Measurements from ENCODE around the gene EME2. TPM values are rescaled to one million over a fixed set of nuclear protein-coding genes. Genes with fewer than 3 reads are reported as not detected.

EME2 gene
- total RNA-seq, 1 experiment from 2014 or later = 63.6 TPM

DNA sequence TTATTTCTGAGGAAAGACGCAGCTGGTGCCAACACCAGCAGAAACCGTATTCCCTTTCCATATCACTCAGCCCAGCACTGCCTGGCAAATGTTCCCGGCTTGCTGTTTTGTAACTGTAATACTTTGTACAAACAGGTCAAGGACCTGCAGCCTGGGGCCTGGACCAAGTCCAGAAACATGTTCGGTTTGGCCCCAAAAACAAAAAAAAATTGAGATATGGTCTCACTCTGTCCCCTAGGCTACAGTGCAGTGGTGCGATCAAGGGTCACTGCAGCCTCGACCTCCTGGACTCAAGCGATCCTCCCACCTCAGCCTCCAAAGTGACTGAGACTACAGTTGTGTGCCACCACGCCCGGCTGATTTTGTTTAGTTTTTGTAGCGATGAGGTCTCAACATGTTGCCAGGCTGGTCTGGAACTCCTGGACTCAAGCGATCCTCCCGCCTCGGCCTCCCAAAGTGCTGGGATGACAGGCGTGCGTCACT is 52.8 kb downstream of the EME2 start:
- Mint-ChIP-seq H3K4me1 (peaks cover 11 to 18% of the 10 kb centered on the region in 2 experiments), H3K9me3 (no peaks in the 10 kb centered on the region; a peak in 1 of 5 replicates), H3K27ac (no peak overlapping the region), H3K27me3 (ENCODE audit: low read depth) (peaks cover 4% of the 10 kb centered on the region; the same call in 1 of the 2 replicates), H3K4me3 (peak overlapping the region; percentile 61 to 80), H3K36me3 (ENCODE audit: insufficient read depth in 1 of 3, low read depth in 3 of 3) (peaks cover 0 to 4% (median 0%) of the 10 kb centered on the region in 3 experiments; a peak in 3 of 7 replicates)
- H4K20me1 ChIP-seq (ENCODE audit: control insufficient read depth, insufficient read depth, insufficient read length) = no peaks in the 10 kb centered on the region
- no peak overlapping the region for H3K18ac ChIP-seq (ENCODE audit: insufficient read length, low read depth, low read length)
- H3K79me1 ChIP-seq (ENCODE audit: insufficient read depth, low read depth, low read length, poor library complexity, severe bottlenecking) = peaks cover 10% of the 10 kb centered on the region
- TF ChIP-seq, protein P1, sequence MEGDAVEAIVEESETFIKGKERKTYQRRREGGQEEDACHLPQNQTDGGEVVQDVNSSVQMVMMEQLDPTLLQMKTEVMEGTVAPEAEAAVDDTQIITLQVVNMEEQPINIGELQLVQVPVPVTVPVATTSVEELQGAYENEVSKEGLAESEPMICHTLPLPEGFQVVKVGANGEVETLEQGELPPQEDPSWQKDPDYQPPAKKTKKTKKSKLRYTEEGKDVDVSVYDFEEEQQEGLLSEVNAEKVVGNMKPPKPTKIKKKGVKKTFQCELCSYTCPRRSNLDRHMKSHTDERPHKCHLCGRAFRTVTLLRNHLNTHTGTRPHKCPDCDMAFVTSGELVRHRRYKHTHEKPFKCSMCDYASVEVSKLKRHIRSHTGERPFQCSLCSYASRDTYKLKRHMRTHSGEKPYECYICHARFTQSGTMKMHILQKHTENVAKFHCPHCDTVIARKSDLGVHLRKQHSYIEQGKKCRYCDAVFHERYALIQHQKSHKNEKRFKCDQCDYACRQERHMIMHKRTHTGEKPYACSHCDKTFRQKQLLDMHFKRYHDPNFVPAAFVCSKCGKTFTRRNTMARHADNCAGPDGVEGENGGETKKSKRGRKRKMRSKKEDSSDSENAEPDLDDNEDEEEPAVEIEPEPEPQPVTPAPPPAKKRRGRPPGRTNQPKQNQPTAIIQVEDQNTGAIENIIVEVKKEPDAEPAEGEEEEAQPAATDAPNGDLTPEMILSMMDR (conservative IDR thresholded peaks at IDR 0.05) = no peak
- H3K56ac ChIP-seq (ENCODE audit: insufficient read length, low read depth, low read length) = no peak overlapping the region
- no peak overlapping the region for H2BK15ac ChIP-seq (ENCODE audit: low read depth, low read length)
- peaks cover 2% of the 10 kb centered on the region; the same call in 1 of the 2 replicates for H3K4me1 ChIP-seq (ENCODE audit: insufficient read depth, low read length)
- H2AK5ac ChIP-seq (ENCODE audit: insufficient read length, low read length) = no peak overlapping the region
- no peak overlapping the region for H4K8ac ChIP-seq (replicated peaks; ENCODE audit: insufficient read length, low read depth, low read length)
- H3K27ac ChIP-seq (ENCODE audit: insufficient read length, low read depth, low read length) = no peak overlapping the region
- H3K14ac ChIP-seq (ENCODE audit: insufficient read depth, low read length) = no peak overlapping the region
- H2BK120ac ChIP-seq (ENCODE audit: low read depth, low read length, poor library complexity, severe bottlenecking) = no peak overlapping the region
- H3K4me2 ChIP-seq (ENCODE audit: insufficient read depth, insufficient read length, low read length) = peak overlapping the region; percentile 65
- peaks cover 10% of the 10 kb centered on the region for H3K23me2 ChIP-seq (ENCODE audit: insufficient read length, low read depth, low read length, poor library complexity, severe bottlenecking)
- no peaks in the 10 kb centered on the region for H3K27me3 ChIP-seq (ENCODE audit: insufficient read depth, low read length)
- no peak overlapping the region for H4K5ac ChIP-seq (ENCODE audit: insufficient read length, low read depth, low read length)
- no peak overlapping the region for H3K23ac ChIP-seq (ENCODE audit: insufficient read length, low read depth, low read length)
- H4K91ac ChIP-seq (ENCODE audit: insufficient read length, low read depth, low read length) = no peak overlapping the region
- no peak overlapping the region for H3K9ac ChIP-seq (ENCODE audit: extremely low read depth, insufficient read length, low read length)
- no peak for DNase-seq
- no peaks in the 10 kb centered on the region for H3K9me3 ChIP-seq (ENCODE audit: control insufficient read depth, low read depth, low read length)
- H3K4ac ChIP-seq (ENCODE audit: low read depth, low read length) = no peak overlapping the region
- H2BK20ac ChIP-seq (ENCODE audit: low read depth, low read length, poor library complexity, severe bottlenecking) = no peak overlapping the region
- H2BK12ac ChIP-seq (ENCODE audit: insufficient read length, low read depth, low read length) = no peak overlapping the region
- WGBS (ENCODE audit: extremely low coverage, insufficient read length, low lambda C conversion rate) = no CpG with 5 or more reads among the region's 15 CpGs
- no peak overlapping the region for H2BK5ac ChIP-seq (ENCODE audit: insufficient read length, low read length)
- no peak overlapping the region for H3T11ph ChIP-seq (ENCODE audit: low read length)
- H2AFZ ChIP-seq (ENCODE audit: low read length) = no peak overlapping the region
- peaks cover 4% of the 10 kb centered on the region; the same call in 1 of the 2 replicates for H3K79me2 ChIP-seq (ENCODE audit: insufficient read depth, low read length)

Small RNA genes lying within 50 kb of the gene (microRNA-seq; reads per million reads assigned to microRNA genes)
- 0.58 reads per million for gene MIR3177 (ENCODE audit: borderline microRNAs expressed)

Other genes starting within 250 kb of the EME2 start
- not detected in 2 replicates for gene TMEM204, start 239.1 kb upstream of the EME2 start, total RNA-seq (2021)
- 21.3 and 24.0 TPM in 2 replicates for gene IFT140, start 160.7 kb upstream of the EME2 start, total RNA-seq (2021)
- 39.2 and 46.2 TPM in 2 replicates for gene CRAMP1, start 160.4 kb upstream of the EME2 start, total RNA-seq (2021)
- 200 and 206 TPM in 2 replicates for gene JPT2, start 94.5 kb upstream of the EME2 start, total RNA-seq (2021)
- gene MAPK8IP3, start 66.6 kb upstream of the EME2 start, total RNA-seq (2021) = 49.4 and 51.3 TPM in 2 replicates
- gene NME3, start 1.3 kb upstream of the EME2 start, total RNA-seq (2021) = 76.9 and 81.9 TPM in 2 replicates
- gene MRPS34, start 324 bp downstream of the EME2 start, total RNA-seq (2021) = 199 and 205 TPM in 2 replicates
- gene SPSB3, start 9.8 kb downstream of the EME2 start, total RNA-seq (2021) = 19.9 and 20.0 TPM in 2 replicates
- gene NUBP2, start 10.2 kb downstream of the EME2 start, total RNA-seq (2021) = 67.7 and 69.4 TPM in 2 replicates
- not detected in 2 replicates for gene IGFALS, start 20.9 kb downstream of the EME2 start, total RNA-seq (2021)
- gene HAGH, start 54.0 kb downstream of the EME2 start, total RNA-seq (2021) = 30.0 and 31.0 TPM in 2 replicates
- gene FAHD1, start 54.4 kb downstream of the EME2 start, total RNA-seq (2021) = 13.2 and 16.2 TPM in 2 replicates
- 1.3 and 1.6 TPM in 2 replicates for gene MEIOB, start 99.4 kb downstream of the EME2 start, total RNA-seq (2021)
- not detected in 2 replicates for gene HS3ST6, start 145.6 kb downstream of the EME2 start, total RNA-seq (2021)
- 24.3 and 25.7 TPM in 2 replicates for gene MSRB1, start 170.4 kb downstream of the EME2 start, total RNA-seq (2021)
- gene RPL3L, start 181.9 kb downstream of the EME2 start, total RNA-seq (2021) = 0.11 and 0.31 TPM in 2 replicates
- gene NDUFB10, start 186.7 kb downstream of the EME2 start, total RNA-seq (2021) = 191 and 192 TPM in 2 replicates
- gene RPS2, start 192.0 kb downstream of the EME2 start, total RNA-seq (2021) = 3,874 and 3,923 TPM in 2 replicates
- 0.28 TPM in 1 of 2 replicates, not detected in the other for gene RNF151, start 194.0 kb downstream of the EME2 start, total RNA-seq (2021)
- 53.3 and 54.0 TPM in 2 replicates for gene TBL3, start 199.2 kb downstream of the EME2 start, total RNA-seq (2021)
- 1.3 and 1.7 TPM in 2 replicates for gene NOXO1, start 208.7 kb downstream of the EME2 start, total RNA-seq (2021)
- gene GFER, start 211.4 kb downstream of the EME2 start, total RNA-seq (2021) = 49.1 and 50.4 TPM in 2 replicates
- gene SYNGR3, start 217.2 kb downstream of the EME2 start, total RNA-seq (2021) = 11.9 and 12.1 TPM in 2 replicates
- gene ZNF598, start 237.0 kb downstream of the EME2 start, total RNA-seq (2021) = 64.2 and 70.9 TPM in 2 replicates
- gene NPW, start 247.0 kb downstream of the EME2 start, total RNA-seq (2021) = 7.1 and 10.2 TPM in 2 replicates

Data from H9 (cell line).